T-helper 22 cell (primary cell): ENCODE data around the gene PHLDB1.

Source experiments
- DNase-seq: peaks from one replicate; pipeline ENCODE4 v3.0.0-alpha.2; 2020; ENCODE audit warnings: low read depth

PHLDB1 gene

DNA sequence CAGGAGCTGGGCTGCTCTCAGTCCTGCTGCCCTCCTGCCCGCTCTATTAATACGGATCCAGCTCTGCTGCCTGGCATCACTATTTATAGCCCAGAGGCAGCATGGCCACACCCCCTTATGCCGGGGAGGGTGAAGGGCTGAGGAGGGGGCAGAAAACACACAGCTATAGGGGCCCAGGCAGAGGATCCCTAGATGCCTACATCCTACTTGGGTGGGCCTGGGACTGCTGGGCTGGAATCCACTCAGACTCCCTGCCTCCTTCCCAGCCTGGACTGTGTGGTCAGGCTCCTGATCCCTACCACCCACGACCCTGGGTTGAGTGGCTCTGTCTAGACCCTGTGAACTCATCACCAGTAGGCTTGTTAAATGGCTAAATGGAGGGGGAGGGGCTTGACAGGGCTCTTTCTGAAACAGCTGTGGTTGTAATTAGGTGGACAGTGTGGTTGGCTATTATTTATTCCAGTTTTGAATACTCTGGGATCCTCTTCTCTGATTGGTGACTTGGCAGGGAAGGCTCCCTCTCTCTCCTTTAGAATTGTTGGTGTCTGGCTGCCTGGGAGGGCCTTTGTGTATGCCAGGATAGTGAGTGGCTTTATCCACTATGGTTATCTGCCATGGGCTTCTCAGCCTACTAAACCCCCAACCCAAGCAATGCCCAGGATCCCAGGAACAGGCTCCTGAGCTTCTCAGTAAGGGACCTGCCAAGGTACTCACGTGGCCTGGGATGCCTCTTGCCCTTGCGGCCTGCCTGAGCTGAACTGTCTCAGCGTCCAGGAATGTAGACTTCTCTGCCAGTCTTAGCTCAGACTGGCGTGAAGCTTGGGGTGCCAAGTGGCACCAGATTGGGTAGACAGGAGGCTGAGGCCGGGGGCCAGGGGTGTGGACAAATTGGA, 15.2 kb downstream of the PHLDB1 start:
- no peak for DNase-seq

- DNase-seq = no peak
Measured at GRCh38 chr11:118623269-118623655, 15.8 kb downstream of the PHLDB1 start.

DNA sequence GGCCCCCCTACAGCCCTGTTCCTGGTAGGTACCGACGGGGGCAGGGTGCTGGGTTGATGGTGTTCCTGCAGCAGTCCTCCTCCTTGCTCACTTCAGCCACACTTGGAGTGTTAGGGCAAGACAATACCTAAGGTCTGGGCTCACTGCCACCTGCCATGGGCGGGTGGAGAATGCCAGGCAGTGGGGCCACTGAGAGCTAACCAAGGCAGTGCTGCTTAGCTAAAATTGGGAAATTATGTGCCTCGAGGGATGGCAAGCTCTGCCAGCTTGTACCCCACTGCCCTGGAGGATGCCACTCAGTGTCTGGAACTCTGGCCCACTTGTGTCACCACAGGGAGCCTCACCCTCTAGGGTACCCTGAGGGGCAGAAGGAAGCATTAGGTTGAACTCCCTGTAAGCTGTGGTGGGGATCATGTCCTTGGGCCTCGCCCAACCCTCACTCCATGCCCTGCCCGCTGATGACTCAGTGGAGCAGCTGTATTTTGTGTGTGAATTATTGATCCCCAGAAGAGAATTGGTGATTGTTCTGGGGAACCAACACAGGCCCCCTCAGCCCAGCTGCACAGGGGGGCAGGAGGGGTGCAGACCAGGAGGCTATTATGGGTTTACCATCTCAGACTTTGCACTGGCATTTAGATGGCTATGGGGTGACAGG, 17.7 kb downstream of the PHLDB1 start:
- DNase-seq = no peak

DNA sequence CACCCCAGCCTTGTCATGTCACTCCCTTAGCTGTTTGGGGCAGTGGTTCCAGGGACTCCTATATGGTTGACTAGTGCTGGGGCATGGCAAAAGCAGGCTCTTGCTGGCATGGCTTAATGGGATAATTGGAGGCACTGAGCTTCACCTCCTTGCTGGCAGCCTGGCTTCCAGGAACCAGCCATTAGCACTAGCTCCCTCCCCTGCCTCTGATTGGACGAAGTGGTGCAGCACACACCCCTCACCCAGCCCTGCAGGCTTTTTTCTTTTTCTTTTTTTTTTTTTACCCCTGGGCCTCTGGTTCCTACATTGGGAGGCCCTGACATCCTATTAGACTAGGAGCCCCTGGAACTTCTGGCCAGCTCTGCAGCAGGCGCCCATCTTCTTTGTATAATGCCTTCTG, 18.6 kb downstream of the PHLDB1 start:
- no peak for DNase-seq

DNA sequence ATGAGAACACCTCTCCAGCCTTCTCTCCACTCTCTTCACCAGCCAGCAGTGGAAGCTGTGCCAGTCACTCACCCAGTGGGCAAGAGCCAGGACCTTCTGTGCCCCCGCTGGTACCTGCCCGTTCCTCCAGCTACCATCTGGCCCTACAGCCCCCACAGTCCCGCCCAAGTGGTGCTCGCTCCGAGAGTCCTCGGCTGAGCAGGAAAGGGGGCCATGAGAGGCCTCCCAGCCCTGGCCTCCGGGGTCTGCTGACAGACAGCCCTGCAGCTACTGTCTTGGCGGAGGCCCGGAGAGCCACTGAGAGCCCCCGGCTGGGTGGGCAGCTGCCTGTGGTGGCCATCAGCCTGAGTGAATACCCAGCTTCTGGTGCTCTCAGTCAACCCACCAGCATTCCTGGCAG, 20.2 kb downstream of the PHLDB1 start:
- no peak for DNase-seq

DNA sequence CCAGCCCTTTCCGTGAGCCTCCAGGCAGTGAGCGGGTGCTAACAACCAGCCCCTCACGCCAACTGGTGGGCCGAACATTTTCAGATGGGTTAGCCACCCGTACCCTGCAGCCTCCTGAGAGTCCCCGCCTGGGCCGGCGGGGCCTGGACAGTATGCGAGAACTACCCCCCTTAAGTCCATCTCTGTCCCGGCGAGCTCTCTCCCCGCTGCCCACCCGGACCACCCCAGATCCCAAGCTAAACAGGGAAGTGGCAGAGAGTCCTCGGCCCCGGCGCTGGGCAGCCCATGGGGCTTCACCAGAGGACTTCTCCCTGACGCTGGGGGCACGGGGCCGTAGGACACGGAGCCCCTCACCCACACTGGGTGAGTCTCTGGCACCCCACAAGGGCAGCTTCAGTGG, 20.6 kb downstream of the PHLDB1 start:
- DNase-seq = no peak

DNA sequence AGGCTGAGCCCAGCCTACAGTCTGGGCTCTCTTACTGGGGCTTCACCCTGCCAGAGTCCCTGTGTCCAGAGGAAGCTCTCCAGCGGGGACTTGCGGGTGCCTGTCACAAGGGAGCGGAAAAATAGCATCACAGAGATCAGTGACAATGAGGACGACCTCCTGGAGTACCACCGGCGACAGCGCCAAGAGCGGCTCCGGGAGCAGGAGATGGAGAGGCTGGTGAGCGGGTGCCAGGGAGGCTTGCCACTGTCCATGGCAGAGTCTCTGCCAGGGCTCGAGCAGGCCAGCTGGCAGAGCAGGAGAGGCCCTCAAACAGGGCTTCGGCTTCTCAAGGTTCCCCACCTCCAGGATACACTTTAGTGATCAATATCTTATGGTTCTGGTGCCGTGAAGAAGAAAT, 21.0 kb downstream of the PHLDB1 start:
- no peak for DNase-seq

DNA sequence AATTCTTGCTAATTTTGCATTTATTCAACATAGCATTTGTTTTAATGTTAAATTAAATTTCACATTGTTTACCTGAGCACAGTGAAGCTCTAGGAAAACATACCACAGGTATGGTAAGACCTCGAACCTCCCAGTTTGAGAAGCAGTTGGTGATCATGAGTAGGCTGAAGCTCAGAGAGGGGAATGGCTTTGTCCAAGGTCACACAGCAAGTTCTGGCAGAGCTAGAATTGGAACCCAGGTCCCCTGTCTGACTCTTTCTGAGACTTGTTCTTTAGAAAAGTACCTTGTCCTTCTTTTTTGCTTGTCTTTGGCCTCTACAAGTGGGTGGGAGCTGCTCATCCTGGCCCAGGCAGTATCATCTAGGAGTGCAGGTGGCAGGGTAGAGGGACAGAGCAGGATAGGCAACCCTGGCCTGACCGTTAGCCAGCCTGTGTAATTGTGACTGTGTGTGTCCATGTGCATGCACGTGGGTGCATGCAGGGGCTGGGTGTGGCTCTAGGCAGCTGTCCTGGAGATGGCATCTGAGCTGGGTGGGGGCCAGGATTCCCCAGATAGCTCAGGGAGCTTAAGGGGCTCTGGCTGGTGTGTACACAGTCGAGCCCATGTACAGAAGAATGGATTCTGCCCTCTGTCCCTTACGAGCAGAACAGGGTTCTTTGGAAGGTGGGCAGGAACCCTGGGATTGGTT, 21.6 kb downstream of the PHLDB1 start:
- DNase-seq = no peak

DNA sequence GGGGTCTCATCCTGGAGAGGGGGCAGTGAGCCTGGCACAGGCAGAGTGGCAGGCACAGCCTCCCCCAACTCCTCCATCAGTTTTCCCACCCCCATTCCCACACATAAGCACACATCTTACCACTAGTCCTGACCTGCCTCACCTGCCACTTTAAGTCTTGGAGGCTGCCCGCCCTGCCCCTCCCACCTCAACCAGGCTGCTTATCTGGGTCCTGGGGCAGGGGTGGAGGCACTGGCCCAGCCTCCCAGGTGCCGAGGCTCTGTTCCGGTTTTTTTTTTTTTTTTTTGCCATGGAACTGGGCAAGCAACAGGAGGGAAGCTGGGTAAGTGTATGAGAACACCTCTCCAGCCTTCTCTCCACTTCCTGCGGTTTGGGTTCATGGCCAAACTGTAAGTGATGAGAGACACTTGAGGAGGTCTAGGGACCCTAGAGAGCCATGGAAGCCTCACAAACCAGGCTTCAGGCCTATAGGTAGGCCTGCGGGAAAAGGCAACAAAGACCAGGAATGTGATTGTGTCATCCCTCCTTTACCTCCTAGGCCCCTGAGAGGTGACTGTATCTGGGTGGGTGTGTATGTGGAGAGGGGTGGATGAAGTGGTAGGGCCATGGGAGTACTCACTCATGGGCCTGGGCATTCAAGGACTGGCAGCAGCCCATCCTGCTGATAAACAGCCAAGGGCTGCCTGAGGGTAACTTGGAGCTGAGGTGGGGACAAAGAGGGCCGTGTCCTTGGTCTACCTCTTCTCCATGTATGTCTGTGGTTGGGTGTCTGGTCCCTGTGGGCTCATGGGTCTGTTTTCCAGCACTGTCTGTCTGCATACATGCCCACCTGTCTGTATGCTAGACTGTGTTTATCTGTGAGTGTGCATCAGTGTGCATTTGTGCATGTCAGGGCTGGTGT, 22.6 kb downstream of the PHLDB1 start:
- no peak for DNase-seq

DNA sequence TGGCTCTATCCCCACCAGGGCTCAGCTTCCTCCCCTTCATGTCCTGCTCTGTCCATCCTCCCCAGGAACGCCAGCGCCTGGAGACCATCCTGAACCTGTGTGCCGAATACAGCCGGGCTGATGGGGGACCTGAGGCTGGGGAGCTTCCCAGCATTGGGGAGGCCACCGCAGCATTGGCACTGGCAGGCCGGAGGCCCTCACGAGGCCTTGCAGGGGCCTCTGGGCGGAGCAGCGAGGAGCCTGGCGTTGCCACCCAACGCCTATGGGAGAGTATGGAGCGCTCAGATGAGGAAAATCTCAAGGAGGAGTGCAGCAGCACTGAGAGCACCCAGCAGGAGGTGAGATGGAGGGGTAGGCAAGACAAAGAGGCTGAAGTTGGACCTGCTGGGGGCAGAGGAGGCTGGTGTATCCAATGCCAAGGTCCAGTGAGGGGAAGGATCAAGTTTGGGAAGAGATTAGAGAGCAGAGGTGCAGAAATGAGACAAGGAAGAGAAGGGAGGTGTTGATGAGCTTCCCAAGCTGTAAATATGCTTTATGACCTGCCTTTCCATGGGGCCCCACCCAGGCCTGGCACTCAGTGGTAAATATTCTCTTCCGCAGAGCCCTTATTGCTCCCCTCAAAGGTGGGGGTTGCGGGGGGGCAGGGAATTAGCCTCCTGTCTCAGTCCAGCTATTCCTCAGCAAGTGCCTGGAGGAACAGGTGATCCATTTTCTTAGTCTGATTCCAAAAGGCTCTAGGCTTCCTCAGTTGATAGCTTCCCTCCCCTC, 23.9 kb downstream of the PHLDB1 start:
- no peak for DNase-seq

DNA sequence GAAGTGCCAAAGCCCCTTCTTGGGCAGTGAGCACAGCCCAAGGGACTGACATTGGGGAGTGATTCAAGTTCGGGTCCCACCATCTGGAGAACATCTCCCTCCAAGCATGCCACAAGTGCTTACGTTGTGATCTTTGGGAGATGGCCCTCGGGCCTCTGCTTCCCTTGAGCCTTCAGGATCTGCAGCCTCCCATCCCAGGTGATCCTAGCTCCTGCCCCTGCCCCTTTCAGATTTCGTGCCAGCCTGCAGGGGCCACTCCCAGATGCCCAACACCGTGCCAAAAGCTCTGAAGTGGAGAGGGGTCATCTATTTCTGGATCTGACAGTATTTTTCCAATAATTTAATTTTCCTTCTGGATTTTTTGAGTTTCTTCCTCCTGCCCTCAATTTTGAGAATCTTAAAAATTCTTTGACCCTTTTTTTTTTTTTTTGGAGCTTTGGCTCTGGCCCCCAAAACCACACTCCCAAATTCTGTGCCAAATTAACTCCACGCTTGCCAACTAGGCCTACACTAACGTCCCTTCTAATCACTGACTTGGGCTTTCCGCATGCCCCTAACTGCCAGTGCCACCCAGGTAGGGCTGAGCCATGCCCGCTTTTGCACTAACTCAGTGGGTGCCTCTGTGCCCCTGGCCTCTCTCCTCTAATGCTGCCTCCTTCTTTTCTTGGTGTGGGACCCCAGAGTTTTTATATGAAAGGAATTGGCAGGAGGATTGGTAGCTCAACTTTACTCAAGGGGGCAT, 25.3 kb downstream of the PHLDB1 start:
- DNase-seq = no peak

GRCh38 chr11:118633319-118633690, 25.9 kb downstream of the PHLDB1 start:
- no peak for DNase-seq

- DNase-seq = no peak
Measured at GRCh38 chr11:118633979-118634378, 26.6 kb downstream of the PHLDB1 start.

DNA sequence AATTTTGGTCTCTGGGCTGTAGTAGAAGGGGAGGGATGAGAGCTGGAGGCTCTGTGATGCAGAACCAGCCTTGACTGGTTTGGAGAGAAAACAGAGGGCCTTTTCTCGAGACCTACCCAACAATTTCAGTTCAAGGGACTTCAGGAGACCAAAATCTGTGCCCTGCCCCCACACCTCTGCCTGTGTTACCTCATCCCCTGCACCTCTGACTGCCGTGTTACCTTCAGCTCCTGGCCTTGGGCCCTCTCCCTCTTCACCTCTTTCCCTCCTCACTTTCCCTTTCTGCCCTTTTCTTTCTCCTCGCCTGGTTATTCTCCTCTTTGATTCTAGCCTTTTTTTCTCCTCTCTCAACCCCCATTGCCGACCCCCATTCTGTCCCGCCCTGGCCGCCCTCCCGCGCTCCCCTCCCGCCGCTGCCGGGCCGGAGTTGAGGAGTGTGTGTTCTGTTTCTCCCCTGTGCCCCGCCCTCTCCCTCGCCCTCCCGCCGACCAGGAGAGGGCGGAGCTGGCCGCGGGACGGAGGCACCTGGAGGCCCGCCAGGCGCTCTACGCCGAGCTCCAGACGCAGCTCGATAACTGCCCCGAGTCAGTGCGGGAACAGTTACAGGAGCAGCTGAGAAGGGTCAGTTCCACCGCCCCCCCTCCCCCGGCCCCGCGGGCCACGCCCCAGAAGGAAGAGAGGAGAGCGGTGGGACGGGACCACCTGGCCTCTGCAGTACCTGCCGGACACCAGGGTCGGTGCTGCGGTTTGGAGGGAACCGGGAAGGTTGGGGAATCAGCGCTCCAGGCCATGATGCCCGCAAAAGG, 27.2 kb downstream of the PHLDB1 start:
- DNase-seq = no peak

GRCh38 chr11:118635237-118635591, 27.8 kb downstream of the PHLDB1 start:
- no peak for DNase-seq

- no peak for DNase-seq
Measured at GRCh38 chr11:118635642-118636041, 28.2 kb downstream of the PHLDB1 start.

DNA sequence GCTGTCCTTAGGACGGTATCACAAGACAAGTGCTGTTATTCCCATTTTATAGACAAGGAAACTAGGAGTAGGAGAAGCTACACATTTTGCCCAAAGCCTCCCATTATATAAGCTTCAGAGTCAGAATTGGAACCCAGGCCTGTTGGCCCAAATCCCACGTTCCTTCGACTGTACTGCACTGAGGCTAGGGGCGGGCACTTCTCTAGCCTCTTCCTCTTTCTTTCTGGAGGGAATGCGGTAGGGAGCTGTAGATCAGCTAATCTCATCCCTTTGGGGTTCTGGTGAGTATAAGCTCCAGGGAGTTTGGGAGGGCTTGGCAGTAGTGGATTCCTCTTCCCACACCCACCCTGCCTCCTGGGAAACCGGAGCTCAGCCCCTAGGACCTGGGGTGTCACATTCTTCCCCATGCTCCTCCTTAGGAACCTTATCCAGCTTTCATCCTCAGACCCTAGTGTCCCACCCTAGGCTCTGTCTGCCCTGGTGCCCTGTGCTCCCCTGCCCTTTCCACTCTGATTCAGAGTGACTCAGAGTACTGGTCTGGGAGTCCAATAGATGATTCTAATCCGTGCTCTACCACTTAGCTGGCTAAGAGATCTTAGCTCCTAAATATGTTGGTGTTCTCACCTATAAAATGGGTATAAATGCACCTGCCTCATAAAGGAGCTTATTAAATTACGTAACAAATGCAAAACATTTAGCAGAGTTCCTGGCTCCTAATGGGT, 29.3 kb downstream of the PHLDB1 start:
- no peak for DNase-seq

- no peak for DNase-seq
Measured at GRCh38 chr11:118638726-118639125, 31.3 kb downstream of the PHLDB1 start.

DNA sequence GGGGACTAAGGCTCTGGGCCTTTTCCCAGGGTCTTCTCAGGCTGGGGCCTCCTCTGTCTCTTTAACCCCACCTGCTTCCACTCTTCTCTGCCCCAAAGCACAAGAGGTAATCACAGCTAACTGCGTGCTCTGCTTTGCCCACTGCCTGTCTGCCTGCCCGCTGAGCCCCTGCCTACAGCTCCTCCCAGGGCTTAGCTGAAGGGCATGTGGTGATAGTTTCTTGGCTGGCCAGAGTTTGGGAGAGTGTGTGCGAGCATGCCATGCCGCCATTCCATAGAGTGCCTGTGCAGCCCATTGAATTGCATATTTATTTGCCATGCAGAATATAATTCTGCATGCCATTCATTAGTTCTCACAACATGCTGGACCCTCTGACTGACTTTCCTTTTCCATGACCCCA, 32.5 kb downstream of the PHLDB1 start:
- DNase-seq = no peak
